NCI-H146 (cell line): ENCODE measurements around the gene CPS1.

Experiments
- DNase-seq: peaks from one replicate; lab custom pipeline; 2025; lab: John Stamatoyannopoulos, UW

Gene CPS1

GRCh38 chr2:210686401-210686800, 130.0 kb downstream of the CPS1 start:
- no peak for DNase-seq

- no peak for DNase-seq
Observed at GRCh38 chr2:210687786-210688470, 131.5 kb downstream of the CPS1 start.

- no peak for DNase-seq
Observed at GRCh38 chr2:210707900-210708299, 151.5 kb downstream of the CPS1 start.

- no peak for DNase-seq
Observed at GRCh38 chr2:210713122-210713521, 156.7 kb downstream of the CPS1 start.

GRCh38 chr2:210715560-210716082, 159.2 kb downstream of the CPS1 start:
- no peak for DNase-seq

- DNase-seq, result no peak
Observed at GRCh38 chr2:210718503-210718902, 162.1 kb downstream of the CPS1 start.

GRCh38 chr2:210722092-210722491, 165.7 kb downstream of the CPS1 start:
- DNase-seq, result no peak

- no peak for DNase-seq
Observed at GRCh38 chr2:210727549-210727948, 171.2 kb downstream of the CPS1 start.
